Measurements from ENCODE around the gene DSCAML1. TPM values are rescaled to one million over a fixed set of nuclear protein-coding genes. Genes with fewer than 3 reads are reported as not detected.

The DSCAML1 gene
- total RNA-seq, 4 donors from 2014 or later: 0.29 to 29.1 (median 3.4) TPM

DNA sequence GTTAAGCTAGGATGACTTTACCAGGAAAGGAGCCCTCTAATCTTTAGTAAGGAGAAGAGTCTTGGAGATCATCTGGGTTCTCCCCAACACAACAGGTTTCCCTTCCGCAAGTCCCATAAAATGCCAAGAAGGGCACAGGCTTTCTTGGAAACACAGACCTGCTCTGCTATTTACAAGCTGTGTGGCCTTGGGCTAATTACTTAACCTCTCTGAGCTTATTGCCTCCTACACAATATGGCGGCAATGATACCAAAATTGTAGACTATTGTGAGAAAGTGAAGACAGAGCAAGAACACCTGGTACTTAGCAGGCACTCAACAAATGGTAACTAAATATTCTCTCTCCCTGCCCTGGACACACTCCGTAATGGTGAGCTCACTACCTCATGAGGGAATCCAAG, 49.1 kb downstream of the DSCAML1 start:
- no peak overlapping the region for H3K4me3 ChIP-seq
- intact Hi-C loops (cut with DNase I; ENCODE audit: low total_unique reads): no loop called here
- TF ChIP-seq POLR2A (IDR thresholded peaks at IDR 0.05): no peak
- TF ChIP-seq CTCF (IDR thresholded peaks at IDR 0.05): no peak

DNA sequence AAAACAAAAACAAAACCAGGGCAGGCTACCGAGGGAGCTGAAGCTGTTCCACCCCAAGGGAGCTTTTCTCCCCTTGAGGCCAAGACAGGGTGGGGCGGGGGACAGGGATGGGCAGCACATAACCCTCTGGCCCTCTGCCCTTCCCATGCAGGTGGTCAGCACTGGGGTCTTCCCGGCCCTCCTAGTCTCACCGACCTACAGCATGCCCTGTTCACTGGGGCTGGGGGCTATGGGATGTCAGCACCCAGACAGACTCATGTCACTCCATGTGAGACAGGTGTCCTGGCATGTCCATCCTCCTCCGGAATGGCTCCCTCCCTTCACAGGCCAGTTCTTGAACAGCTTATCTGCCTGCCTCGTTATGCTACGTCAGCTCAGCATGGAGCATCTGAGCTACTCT, 51.7 kb downstream of the DSCAML1 start:
- TF ChIP-seq POLR2A (IDR thresholded peaks at IDR 0.05) (no peak), CTCF (IDR thresholded peaks at IDR 0.05) (no peak)
- Histone ChIP-seq H3K4me3 (no peak overlapping the region), H3K9me3 (peaks cover 0 to 3% of the 10 kb centered on the region in 2 donors), H3K27ac (no peak overlapping the region), H3K4me1 (no peaks in the 10 kb centered on the region), H3K27me3 (no peaks in the 10 kb centered on the region), H3K36me3 (no peaks in the 10 kb centered on the region)
- no peak for DNase-seq
- intact Hi-C loops (cut with DNase I; ENCODE audit: low total_unique reads): no loop called here

More for the DNA sequence above, 49.1 kb downstream of the DSCAML1 start:
- Histone ChIP-seq H3K27ac (no peak overlapping the region), H3K36me3 (no peaks in the 10 kb centered on the region), H3K9me3 (no peaks in the 10 kb centered on the region), H3K4me1 (no peaks in the 10 kb centered on the region), H3K27me3 (no peaks in the 10 kb centered on the region)
- no peak for DNase-seq

DNA sequence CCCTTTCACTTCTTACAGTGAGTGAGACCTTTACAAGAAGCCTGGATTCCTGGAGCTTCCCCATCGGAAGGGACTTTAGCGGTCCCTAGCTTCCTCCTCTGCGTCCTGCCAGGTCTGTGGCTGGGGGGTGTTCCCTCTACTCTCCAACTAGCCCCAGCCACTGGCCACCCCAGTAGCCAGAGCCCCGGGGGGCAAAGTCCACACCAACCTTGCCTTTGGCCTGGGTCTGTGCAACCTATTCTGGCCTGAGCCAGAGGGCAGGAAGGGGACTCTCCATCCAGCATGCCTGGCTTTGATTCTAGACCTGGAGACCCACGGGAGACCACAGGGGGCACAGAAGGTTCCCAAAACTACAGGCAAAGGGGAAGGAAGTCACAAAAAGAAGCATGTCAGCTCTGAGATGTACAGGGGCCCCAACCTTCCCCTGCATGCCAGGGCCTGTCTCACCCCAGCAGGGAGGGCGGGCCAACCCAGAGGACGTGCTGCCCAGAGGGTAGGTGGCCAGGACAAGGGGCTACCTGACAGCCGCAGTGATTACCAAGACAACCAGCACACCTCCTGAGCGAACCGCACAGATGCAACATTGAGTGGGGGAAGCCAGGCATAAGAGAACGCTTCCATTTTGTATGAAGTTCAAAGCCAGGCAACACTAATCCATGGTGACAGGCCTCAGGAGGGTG, 52.4 kb downstream of the DSCAML1 start:
- no peak overlapping the region for H3K4me3 ChIP-seq
- no peak for TF ChIP-seq CTCF (IDR thresholded peaks at IDR 0.05)
- TF ChIP-seq POLR2A (IDR thresholded peaks at IDR 0.05): no peak
- H3K36me3 ChIP-seq: no peaks in the 10 kb centered on the region
- no peak overlapping the region for H3K27ac ChIP-seq
- intact Hi-C loops (cut with DNase I; ENCODE audit: low total_unique reads): no loop called here
- H3K9me3 ChIP-seq: peaks cover 0 to 3% of the 10 kb centered on the region in 2 donors
- no peaks in the 10 kb centered on the region for H3K4me1 ChIP-seq
- no peak for DNase-seq
- H3K27me3 ChIP-seq: no peaks in the 10 kb centered on the region

GRCh38 chr11:117743121-117743815, 53.7 kb downstream of the DSCAML1 start:
- no peak for DNase-seq
- Histone ChIP-seq H3K27me3 (no peaks in the 10 kb centered on the region), H3K27ac (no peak overlapping the region), H3K4me1 (no peaks in the 10 kb centered on the region), H3K9me3 (peaks cover 0 to 3% of the 10 kb centered on the region in 2 donors), H3K36me3 (no peaks in the 10 kb centered on the region), H3K4me3 (no peak overlapping the region)
- TF ChIP-seq POLR2A (IDR thresholded peaks at IDR 0.05) (no peak), CTCF (IDR thresholded peaks at IDR 0.05) (no peak)
- intact Hi-C loops (cut with DNase I; ENCODE audit: low total_unique reads): no loop called here

DNA sequence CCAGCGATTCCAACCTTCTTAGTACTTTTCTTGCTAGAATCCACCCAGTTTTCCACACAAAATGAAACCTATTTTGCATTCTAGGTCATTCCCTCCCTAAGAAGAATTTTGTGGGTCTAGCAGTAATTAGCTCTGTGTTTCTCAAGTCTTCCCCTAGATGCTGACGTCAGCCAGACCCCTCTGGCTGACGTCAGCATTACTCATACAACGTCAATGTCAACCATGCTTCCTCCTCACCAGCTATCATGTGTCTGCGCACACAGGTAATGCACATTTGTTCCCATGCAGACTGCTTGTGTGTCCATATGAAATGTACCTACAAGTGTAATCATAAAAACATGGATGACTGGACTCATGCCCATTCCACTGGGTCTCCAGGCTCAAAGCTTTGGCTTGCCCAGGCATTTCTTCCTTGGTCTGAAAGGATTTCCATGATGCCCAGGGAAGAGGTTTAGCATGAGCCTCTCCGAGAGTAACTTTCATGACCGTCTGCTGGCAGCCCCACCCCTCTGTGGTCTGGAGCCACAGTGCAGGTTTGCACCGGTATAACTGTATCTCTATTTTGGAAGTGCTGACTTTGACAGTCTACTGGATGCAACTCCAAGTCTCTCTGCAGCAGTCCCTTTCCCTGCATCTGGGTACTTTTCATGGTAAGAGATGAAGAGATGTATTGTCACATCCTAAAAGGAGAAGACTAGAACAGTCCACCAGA, 58.6 kb downstream of the DSCAML1 start:
- no peak for DNase-seq
- no peak overlapping the region for H3K27ac ChIP-seq
- intact Hi-C loops (cut with DNase I; ENCODE audit: low total_unique reads): no loop called here
- no peaks in the 10 kb centered on the region for H3K36me3 ChIP-seq
- peaks cover 0 to 3% of the 10 kb centered on the region in 2 donors for H3K9me3 ChIP-seq
- H3K27me3 ChIP-seq: no peaks in the 10 kb centered on the region
- no peak overlapping the region for H3K4me3 ChIP-seq
- no peaks in the 10 kb centered on the region for H3K4me1 ChIP-seq
- TF ChIP-seq POLR2A (IDR thresholded peaks at IDR 0.05): no peak
- TF ChIP-seq CTCF (IDR thresholded peaks at IDR 0.05): no peak

All from uterus (tissue), 4 donors.